Measurements from ENCODE around the gene PNPLA7. TPM values are rescaled to one million over a fixed set of nuclear protein-coding genes. Genes with fewer than 3 reads are reported as not detected.

PNPLA7 gene
- total and polyA plus RNA-seq, 2 of the 13 experiments (the other 11 are each of a cell fraction or from before 2014, with no cell fraction given), result 0.42 to 1.5 TPM

DNA sequence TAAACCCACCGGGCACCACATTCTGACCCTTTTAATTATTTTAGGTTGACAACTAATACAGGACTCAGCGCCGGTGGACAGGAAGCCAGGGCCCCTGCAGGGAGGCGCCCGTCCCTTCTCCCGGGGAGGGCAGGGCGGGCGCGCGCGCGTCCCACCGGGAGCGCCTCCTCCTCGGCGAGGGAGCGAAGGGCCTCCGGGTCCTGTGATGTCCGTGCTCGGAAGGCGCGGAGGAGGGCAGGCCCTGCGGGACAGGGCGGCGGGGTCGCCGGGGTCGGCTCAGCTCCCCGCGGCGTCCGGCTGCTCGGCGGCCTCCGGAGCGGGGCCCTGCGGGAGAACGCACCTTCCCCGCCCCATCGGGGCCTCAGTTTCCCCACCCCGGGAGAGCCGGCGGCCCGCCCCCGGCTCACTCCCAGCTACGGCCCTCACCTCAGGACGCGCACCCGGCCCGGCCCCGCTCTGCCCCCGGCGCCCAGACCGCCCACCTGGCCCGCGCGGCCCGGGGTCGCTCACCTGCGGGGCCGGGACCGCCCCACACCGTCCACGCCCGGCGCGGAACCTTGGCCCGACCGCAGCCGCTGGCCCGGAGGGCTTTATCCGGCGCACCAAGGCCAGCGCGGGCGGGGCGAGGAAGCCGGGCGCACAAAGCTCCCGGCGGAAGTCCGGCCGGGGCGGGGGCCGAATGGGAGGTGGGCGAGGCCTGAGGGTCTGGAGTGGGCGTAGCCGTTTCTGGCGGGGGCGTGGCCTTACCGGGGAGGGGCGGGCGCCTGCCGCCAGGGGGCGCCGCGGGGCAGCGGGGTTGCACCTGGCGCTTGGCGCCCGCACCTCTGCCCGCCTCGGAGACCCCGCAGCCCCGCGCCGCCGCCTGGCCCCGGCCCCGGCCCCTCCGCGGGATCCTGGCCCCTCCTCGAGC is 127.3 kb downstream of the PNPLA7 start, which contains the start of the genes EXD3 and NOXA1 (continued):
- TF ChIP-seq, protein P1, sequence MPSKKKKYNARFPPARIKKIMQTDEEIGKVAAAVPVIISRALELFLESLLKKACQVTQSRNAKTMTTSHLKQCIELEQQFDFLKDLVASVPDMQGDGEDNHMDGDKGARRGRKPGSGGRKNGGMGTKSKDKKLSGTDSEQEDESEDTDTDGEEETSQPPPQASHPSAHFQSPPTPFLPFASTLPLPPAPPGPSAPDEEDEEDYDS (CRISPR knock-in tag; IDR thresholded peaks at IDR 0.05), result peak; percentile 37; the same call in 1 of the 2 replicates
- TF ChIP-seq HNF4A (CRISPR knock-in tag; IDR thresholded peaks at IDR 0.05) (peak; percentile 36), MED1 (CRISPR knock-in tag; IDR thresholded peaks at IDR 0.05) (peak; percentile 82), ZFP1 (CRISPR knock-in tag; IDR thresholded peaks at IDR 0.05) (0 out of 2 replicates have a peak, but pooled peaks have one; percentile 27), ZFP90 (CRISPR knock-in tag; IDR thresholded peaks at IDR 0.05; ENCODE audit: borderline replicate concordance) (peak; percentile 49; the same call in 1 of the 2 replicates), TP53 (CRISPR knock-in tag; conservative IDR thresholded peaks at IDR 0.05) (0 out of 2 replicates have a peak, but pooled peaks have one; percentile 52), NR2F2 (IDR thresholded peaks at IDR 0.05; ENCODE audit: borderline replicate concordance, low read depth) (0 out of 2 replicates have a peak, but pooled peaks have one; percentile 3), ZNF749 (CRISPR knock-in tag; IDR thresholded peaks at IDR 0.05; ENCODE audit: borderline replicate concordance) (peak; percentile 71), SPEN (CRISPR knock-in tag; IDR thresholded peaks at IDR 0.05; ENCODE audit: low read depth) (peak; percentile 83), ZSCAN21 (CRISPR knock-in tag; IDR thresholded peaks at IDR 0.05; ENCODE audit: borderline replicate concordance) (peak; percentile 29; the same call in 1 of the 2 replicates), ZNF143 (CRISPR knock-in tag; IDR thresholded peaks at IDR 0.05) (peak; percentile 32; the same call in 1 of the 2 replicates), FOXP1 (IDR thresholded peaks at IDR 0.05) (no peak), FOXP1 (CRISPR knock-in tag; IDR thresholded peaks at IDR 0.05) (no peak), ONECUT2 (CRISPR knock-in tag; IDR thresholded peaks at IDR 0.05) (no peak), ZNF235 (CRISPR knock-in tag; IDR thresholded peaks at IDR 0.05; ENCODE audit: borderline replicate concordance) (peak; percentile 58; the same call in 1 of the 2 replicates), ERF (CRISPR knock-in tag; IDR thresholded peaks at IDR 0.05) (peak; percentile 81), ATF7 (IDR thresholded peaks at IDR 0.05) (no peak), ATF7 (CRISPR knock-in tag; IDR thresholded peaks at IDR 0.05) (no peak)
- TF ChIP-seq, protein P2, sequence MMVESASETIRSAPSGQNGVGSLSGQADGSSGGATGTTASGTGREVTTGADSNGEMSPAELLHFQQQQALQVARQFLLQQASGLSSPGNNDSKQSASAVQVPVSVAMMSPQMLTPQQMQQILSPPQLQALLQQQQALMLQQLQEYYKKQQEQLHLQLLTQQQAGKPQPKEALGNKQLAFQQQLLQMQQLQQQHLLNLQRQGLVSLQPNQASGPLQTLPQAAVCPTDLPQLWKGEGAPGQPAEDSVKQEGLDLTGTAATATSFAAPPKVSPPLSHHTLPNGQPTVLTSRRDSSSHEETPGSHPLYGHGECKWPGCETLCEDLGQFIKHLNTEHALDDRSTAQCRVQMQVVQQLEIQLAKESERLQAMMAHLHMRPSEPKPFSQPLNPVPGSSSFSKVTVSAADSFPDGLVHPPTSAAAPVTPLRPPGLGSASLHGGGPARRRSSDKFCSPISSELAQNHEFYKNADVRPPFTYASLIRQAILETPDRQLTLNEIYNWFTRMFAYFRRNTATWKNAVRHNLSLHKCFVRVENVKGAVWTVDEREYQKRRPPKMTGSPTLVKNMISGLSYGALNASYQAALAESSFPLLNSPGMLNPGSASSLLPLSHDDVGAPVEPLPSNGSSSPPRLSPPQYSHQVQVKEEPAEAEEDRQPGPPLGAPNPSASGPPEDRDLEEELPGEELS (CRISPR knock-in tag; IDR thresholded peaks at IDR 0.05), result peak; percentile 47; the same call in 1 of the 2 replicates
- TF ChIP-seq, protein P3, sequence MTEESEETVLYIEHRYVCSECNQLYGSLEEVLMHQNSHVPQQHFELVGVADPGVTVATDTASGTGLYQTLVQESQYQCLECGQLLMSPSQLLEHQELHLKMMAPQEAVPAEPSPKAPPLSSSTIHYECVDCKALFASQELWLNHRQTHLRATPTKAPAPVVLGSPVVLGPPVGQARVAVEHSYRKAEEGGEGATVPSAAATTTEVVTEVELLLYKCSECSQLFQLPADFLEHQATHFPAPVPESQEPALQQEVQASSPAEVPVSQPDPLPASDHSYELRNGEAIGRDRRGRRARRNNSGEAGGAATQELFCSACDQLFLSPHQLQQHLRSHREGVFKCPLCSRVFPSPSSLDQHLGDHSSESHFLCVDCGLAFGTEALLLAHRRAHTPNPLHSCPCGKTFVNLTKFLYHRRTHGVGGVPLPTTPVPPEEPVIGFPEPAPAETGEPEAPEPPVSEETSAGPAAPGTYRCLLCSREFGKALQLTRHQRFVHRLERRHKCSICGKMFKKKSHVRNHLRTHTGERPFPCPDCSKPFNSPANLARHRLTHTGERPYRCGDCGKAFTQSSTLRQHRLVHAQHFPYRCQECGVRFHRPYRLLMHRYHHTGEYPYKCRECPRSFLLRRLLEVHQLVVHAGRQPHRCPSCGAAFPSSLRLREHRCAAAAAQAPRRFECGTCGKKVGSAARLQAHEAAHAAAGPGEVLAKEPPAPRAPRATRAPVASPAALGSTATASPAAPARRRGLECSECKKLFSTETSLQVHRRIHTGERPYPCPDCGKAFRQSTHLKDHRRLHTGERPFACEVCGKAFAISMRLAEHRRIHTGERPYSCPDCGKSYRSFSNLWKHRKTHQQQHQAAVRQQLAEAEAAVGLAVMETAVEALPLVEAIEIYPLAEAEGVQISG (CRISPR knock-in tag; IDR thresholded peaks at IDR 0.05), result peak; percentile 94
- TF ChIP-seq, protein P4, sequence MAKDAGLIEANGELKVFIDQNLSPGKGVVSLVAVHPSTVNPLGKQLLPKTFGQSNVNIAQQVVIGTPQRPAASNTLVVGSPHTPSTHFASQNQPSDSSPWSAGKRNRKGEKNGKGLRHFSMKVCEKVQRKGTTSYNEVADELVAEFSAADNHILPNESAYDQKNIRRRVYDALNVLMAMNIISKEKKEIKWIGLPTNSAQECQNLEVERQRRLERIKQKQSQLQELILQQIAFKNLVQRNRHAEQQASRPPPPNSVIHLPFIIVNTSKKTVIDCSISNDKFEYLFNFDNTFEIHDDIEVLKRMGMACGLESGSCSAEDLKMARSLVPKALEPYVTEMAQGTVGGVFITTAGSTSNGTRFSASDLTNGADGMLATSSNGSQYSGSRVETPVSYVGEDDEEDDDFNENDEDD (CRISPR knock-in tag; IDR thresholded peaks at IDR 0.05; ENCODE audit: borderline replicate concordance), result peak; percentile 60
- TF ChIP-seq, protein P5, sequence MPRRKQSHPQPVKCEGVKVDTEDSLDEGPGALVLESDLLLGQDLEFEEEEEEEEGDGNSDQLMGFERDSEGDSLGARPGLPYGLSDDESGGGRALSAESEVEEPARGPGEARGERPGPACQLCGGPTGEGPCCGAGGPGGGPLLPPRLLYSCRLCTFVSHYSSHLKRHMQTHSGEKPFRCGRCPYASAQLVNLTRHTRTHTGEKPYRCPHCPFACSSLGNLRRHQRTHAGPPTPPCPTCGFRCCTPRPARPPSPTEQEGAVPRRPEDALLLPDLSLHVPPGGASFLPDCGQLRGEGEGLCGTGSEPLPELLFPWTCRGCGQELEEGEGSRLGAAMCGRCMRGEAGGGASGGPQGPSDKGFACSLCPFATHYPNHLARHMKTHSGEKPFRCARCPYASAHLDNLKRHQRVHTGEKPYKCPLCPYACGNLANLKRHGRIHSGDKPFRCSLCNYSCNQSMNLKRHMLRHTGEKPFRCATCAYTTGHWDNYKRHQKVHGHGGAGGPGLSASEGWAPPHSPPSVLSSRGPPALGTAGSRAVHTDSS (CRISPR knock-in tag; conservative IDR thresholded peaks at IDR 0.05), result 0 out of 2 replicates have a peak, but pooled peaks have one; percentile 75

Measured in HepG2 (cell line).